ENCODE data around the gene IRF9.

DNA sequence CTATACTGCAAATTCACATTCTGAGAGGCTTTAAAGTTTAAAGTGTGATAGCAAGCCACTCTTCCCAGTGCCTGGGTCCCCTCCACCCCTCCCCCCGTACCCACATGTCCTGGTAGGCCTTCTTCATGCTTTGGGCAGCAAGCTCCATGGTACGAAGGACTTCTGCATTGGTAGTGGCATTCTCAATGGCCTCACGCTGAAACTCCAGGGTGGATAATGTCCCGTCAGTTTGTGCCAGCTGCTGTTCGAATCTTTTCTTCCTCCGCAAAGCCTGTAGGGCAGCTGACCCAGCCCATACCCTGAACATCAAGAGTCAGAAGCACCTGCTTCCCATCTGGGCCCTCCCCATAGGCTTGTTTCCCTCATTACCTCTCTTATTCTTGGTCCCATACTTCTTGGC is 50.2 kb downstream of the IRF9 start:
- TF ChIP-seq, protein P1, sequence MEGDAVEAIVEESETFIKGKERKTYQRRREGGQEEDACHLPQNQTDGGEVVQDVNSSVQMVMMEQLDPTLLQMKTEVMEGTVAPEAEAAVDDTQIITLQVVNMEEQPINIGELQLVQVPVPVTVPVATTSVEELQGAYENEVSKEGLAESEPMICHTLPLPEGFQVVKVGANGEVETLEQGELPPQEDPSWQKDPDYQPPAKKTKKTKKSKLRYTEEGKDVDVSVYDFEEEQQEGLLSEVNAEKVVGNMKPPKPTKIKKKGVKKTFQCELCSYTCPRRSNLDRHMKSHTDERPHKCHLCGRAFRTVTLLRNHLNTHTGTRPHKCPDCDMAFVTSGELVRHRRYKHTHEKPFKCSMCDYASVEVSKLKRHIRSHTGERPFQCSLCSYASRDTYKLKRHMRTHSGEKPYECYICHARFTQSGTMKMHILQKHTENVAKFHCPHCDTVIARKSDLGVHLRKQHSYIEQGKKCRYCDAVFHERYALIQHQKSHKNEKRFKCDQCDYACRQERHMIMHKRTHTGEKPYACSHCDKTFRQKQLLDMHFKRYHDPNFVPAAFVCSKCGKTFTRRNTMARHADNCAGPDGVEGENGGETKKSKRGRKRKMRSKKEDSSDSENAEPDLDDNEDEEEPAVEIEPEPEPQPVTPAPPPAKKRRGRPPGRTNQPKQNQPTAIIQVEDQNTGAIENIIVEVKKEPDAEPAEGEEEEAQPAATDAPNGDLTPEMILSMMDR (IDR thresholded peaks at IDR 0.05), result no peak
- TF ChIP-seq, protein P2, sequence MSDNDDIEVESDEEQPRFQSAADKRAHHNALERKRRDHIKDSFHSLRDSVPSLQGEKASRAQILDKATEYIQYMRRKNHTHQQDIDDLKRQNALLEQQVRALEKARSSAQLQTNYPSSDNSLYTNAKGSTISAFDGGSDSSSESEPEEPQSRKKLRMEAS (CRISPR knock-in tag; IDR thresholded peaks at IDR 0.05), result no peak
- TF ChIP-seq GABPB1 (CRISPR knock-in tag; IDR thresholded peaks at IDR 0.05) (no peak), ESRRA (CRISPR knock-in tag; IDR thresholded peaks at IDR 0.05; ENCODE audit: borderline replicate concordance) (no peak), TEAD4 (CRISPR knock-in tag; IDR thresholded peaks at IDR 0.05) (no peak)
- TF ChIP-seq, protein P3, sequence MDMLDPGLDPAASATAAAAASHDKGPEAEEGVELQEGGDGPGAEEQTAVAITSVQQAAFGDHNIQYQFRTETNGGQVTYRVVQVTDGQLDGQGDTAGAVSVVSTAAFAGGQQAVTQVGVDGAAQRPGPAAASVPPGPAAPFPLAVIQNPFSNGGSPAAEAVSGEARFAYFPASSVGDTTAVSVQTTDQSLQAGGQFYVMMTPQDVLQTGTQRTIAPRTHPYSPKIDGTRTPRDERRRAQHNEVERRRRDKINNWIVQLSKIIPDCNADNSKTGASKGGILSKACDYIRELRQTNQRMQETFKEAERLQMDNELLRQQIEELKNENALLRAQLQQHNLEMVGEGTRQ (CRISPR knock-in tag; IDR thresholded peaks at IDR 0.05), result no peak
- TF ChIP-seq, protein P4, sequence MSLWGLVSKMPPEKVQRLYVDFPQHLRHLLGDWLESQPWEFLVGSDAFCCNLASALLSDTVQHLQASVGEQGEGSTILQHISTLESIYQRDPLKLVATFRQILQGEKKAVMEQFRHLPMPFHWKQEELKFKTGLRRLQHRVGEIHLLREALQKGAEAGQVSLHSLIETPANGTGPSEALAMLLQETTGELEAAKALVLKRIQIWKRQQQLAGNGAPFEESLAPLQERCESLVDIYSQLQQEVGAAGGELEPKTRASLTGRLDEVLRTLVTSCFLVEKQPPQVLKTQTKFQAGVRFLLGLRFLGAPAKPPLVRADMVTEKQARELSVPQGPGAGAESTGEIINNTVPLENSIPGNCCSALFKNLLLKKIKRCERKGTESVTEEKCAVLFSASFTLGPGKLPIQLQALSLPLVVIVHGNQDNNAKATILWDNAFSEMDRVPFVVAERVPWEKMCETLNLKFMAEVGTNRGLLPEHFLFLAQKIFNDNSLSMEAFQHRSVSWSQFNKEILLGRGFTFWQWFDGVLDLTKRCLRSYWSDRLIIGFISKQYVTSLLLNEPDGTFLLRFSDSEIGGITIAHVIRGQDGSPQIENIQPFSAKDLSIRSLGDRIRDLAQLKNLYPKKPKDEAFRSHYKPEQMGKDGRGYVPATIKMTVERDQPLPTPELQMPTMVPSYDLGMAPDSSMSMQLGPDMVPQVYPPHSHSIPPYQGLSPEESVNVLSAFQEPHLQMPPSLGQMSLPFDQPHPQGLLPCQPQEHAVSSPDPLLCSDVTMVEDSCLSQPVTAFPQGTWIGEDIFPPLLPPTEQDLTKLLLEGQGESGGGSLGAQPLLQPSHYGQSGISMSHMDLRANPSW (CRISPR knock-in tag; conservative IDR thresholded peaks at IDR 0.05; ENCODE audit: low read depth), result no peak

All from WTC11 (cell line).